AG20443 (cell line): ENCODE measurements around the gene BTLA.
"Not testable (repeated sequence)": the region's sequence is repeated elsewhere in the genome, so short reads cannot be mapped to it uniquely, and the experiment has no call there.

Experiments
- DNase-seq: peaks from one replicate; pipeline ENCODE4 v3.0.0; 2012; ENCODE audit warnings: low spot score, mixed read lengths

Gene BTLA, protein sequence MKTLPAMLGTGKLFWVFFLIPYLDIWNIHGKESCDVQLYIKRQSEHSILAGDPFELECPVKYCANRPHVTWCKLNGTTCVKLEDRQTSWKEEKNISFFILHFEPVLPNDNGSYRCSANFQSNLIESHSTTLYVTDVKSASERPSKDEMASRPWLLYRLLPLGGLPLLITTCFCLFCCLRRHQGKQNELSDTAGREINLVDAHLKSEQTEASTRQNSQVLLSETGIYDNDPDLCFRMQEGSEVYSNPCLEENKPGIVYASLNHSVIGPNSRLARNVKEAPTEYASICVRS

DNA sequence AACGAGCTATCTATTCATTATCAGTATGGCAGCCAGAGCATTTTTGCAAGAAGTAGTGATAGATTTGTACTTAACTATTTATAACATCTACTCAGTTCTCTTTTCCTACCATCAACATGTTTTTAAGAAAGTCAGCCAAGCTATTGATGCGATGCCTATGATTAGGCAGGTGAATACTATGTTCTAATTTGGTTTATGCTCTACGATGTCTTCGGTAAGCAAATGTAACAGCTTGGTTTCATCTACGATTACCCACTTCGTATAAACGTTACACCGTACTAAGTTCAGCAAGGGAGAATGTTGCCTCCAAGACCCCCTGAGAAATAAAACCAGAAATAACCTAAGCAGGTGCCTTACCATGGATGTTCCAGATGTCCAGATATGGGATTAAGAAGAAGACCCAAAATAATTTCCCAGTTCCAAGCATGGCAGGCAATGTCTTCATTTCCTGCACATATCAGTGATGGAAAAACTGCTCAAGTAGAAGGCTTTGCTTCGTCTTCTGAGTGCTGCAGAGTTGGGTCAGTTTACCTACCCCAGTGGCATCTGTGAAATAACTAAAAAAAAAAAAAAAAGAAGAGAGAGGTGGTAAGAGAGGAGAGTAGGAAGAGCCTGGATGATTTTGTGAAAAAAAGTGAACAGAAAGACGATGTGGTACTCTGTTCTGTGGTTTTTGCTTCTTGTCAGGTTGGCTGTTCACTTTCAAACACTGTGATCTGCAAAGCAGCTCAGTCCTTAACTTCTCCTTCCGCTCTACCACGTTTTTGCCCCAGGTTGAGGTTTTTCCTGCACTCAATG is at the start of gene BTLA:
Gene BTLA, minus strand, starts transcription at position 559 of the 798 bp plus-strand sequence. Its CDS starts 114 bp downstream, at position 445.
- no peak for DNase-seq

DNA sequence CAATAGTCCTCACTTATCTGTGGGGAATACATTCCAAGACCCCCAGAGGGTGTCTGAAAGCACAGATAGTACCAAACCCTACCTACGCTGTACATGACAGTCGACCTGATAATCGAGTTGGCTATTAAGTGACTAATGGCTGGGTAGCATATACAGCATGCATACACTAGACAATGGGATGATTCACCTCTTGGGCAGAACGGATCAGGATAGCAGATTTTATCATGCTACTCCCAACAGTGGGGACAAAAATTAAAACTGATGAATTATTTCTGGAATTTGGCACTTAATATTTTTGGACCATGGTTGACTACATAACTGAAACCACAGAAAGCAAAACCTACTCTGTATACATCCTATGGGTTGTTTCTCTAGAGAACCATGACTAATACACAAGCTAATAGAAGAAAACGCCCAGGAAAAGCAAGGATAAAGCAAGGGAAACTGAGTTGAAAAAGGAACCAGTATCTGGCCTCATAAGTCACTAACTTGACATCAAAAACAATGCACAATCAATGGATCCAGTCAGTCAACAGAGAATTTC is 47.0 kb upstream of the BTLA start:
- DNase-seq, result no peak

DNA sequence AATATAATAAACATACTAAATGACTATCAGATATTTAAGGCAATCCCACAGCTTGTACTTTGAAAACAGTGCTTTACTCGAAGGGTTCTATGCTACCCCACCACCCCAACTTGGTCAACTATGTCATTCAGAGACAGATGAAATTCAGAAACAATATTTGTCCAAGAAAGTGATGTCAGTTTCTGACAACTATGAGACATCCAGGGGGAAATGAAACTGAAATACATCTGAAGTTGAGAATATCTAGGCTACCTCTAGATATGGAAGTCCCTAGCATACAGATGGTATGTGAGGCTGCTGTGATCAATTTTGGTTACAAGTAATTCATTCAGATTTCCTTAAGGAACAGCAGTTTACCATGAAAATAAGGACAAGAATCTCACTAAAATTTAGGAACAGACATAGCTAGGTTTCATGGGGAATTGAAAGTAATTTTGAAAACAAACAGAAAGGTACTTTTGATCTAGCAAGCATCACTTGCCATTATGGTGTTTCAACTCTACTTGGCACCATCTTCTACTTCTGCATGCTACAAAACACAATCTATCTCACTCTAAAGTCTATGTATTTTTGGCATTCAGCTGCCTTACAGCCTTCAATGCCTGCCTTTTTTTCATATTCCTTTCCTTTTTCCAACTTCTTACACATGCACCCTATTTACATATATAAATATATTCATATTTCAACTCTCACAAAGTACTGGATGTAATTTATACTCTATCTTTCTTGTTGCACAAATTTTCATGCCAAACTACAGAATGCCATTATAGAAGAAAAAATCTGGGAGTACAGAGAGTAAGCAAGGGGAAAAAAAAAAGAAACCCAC is 40.8 kb upstream of the BTLA start:
- DNase-seq, result no peak

DNA sequence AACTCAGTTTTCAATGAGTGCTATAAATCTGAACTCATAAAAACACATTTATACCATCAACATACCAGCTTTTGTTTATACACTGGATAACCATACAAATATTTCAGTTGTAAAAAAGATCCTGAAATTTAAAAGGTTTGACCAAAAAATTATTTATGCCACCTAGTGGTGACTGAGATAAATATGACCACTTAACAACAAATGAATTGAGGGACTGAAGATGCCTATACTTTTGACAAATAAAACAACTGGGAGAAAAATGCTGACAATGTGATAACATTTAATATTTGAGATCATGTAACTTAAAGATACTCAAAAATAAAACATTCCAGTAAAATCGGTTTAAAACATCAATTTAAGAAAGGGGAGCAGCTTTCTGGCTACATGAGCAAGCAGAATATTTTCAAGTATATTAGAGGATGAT is 32.1 kb upstream of the BTLA start:
- DNase-seq, result peak; percentile 26

DNA sequence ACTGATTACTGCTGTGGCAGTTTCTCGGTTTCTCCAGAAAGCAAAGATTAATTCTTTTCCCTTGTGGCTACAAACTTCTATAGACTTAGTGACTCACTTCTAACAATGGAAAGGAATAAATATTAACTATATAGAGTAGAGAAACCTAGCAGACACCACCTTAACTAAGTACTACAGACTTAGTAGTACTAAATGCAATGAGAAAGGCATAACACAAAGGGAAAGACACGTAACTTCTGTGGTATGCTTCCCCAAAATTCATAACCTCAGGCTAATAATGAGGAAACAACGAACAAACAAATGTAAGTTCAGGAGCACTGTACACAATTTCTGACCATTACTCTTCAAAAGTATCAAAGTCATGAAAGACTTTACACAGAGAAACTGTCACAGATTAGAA is 31.3 kb upstream of the BTLA start:
- no peak for DNase-seq

DNA sequence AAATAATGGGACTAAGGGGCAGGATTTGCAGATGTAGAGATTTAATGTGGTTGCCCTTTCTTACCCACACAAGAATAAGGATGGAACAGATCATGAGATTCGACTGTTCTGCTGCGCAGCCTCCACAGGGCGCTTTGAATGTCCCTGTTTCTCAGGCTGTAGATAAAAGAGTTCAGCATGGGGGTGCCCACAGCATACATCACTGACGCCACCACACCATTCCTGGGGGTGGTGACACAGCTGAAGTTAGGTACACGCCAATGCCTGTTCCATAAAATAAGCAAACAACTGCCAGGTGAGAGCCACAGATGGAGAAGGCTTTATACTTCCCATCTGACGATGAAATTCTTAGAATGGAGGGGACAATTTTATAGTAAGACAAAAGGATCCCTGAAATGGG is 24.9 kb upstream of the BTLA start:
- not testable (repeated sequence) for DNase-seq

DNA sequence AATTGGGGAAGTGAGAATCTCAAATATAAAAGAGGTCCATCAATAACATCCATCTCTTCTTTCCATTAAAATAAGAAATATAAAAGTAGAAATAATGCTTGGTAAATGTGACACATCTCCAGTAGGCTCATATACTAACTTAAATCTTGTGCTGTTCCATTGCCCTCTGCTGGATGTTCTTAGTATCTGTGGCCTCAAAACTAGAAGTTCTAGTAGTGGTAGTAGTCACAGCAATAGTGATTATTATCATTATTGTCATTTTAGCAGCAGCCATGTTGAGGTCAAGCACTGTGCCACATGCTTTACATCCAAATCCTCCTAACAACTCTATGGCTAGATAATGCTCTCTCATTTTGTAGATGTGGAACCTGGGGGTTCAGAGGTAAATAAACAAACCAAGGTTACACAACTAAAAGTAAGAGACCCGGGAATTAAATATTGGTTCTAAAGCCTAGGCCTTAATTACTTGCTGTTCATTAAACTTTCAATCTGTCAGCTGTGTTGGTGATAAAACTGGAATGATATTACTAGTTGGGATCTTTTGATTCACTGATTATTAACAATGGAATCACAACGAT is 20.2 kb upstream of the BTLA start:
- DNase-seq, result peak; percentile 66

DNA sequence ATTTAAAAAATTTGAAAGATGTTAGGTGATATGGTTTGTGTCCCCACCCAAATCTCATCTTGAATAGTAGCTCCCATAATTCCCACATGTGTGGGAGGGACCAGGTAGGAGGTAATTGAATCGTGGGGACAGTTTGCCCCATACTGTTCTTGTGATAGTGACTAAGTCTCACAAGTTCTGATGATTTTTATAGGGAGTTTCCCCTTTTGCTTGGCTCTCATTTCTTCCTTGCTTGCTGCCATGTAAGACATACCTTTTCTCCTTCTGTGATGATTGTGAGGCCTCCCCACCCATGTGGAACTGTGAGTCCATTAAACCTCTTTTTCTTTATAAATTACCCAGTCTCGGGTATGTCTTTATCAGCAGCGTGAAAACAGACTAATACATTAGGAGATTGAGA is 19.7 kb upstream of the BTLA start:
- not testable (repeated sequence) for DNase-seq

DNA sequence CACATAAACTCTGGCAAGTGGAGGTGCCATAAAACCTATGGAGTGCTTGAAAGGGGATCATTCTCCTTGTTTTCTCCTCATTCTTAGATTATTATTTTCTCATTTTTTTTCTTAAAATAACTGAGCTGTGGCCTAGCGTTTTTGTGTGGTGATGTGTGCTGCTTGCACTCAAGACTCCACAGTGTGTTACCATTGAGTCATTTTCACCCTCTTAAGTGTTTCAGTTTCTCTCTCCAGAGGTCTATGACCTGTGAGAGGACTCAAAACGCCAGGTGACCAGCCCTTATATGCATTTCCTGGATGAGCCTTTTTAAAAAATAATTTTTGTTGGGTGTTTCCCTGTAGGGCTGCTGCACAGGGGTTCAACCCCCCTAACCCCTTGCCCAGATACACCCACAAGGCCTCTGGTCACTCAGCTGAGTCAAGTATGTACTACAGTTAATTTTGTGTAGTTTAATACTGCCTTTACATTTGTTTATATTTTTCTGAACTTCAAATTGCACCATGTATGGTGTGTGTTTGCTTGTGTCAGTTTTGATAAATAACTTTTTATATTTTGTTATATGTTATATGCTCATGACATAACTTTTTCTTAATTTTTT is 15.4 kb upstream of the BTLA start:
- DNase-seq, result peak; percentile 9

DNA sequence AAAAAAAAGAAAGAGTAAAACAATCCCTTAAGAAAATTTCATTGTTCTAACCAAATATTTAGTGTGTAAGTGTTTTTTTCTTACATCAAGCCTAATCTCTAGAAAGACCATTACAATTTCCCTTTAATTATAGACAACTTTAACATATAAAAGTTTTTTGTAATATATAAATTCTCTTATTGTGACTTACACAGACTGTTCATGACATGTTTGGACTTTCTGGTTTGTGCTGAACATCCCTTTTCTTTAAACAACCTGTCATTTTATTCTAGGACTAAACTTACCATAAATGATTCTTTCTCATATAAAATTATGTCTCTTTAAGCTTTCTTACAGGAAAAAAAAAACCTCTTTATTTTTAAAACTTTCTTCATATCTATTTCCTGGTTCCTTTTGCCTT is 13.0 kb upstream of the BTLA start:
- DNase-seq, result no peak

DNA sequence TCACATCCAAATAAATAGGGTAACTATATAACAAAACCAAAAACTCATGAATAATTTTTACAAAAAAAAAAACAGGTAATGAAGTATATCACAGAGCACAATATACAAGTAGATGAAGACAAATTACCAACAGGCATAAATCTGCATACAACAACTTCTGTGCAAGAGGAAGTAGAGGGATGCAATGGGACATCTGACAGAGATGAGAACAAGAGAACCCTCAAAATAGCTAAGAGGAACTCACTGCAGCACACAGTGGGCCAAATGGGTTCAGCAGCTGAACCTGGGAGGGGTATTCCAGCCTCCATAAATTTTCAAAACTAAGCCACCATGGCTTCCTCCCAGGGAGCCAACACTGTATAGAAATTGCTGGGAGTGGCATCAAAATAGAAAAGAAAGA is 9.6 kb upstream of the BTLA start:
- DNase-seq, result no peak

DNA sequence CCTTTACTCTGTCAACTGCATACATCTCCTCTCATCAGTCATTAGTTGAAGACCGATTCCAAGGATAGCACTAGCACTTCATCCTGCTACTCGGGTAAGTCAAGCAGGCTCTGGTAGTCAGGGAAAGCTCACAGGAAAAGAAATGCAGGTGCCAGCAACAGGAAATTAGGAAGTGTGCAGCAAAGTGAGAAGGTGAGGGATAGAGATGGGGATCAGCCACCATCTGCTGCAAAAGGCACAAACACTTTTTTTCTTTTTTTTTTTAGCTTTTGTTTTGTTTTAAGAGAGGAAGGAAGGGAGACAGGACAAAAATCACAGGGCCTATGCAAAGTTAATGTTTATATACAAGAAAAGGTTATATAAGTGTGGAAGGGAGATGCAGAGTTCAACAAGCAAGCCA is 9.0 kb upstream of the BTLA start:
- no peak for DNase-seq

DNA sequence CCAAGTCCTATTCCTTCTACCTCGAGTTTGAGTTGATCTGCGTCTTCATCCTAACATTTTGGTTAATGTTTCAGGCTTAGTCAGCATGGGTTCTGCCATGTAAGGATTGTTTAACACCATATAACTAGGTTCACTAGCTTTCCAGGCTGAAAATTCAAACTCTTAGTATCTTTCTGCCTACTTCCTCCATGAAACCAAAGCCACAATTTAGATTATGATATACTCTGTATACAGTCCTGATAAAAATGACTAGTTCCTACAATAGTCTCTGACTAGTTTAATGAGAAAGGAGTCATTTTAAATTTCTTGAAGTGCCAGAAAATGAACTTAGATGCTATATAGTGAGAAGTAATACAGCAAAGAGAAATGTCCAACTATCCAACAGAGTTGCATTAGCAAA is 6.6 kb upstream of the BTLA start:
- no peak for DNase-seq

DNA sequence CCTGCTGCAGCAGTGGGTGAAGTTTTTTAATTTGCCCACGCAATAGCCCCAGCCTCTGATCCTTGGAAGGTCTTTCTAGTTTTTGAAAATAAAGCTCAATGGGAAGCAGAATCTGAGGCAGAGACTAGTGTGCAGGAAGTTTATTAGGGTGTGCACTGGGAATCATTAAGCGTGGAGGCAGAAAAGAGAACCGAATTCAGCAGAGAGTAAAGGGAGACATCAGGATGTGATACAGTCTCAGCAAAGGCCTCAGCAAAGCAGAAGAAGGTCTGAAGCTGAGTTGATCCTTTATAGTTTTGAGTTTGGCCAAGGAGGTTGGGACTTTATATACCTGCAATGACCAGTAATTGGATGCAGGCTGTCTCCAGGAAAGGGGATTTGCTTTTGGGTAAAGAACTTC is 4.9 kb upstream of the BTLA start:
- no peak for DNase-seq

DNA sequence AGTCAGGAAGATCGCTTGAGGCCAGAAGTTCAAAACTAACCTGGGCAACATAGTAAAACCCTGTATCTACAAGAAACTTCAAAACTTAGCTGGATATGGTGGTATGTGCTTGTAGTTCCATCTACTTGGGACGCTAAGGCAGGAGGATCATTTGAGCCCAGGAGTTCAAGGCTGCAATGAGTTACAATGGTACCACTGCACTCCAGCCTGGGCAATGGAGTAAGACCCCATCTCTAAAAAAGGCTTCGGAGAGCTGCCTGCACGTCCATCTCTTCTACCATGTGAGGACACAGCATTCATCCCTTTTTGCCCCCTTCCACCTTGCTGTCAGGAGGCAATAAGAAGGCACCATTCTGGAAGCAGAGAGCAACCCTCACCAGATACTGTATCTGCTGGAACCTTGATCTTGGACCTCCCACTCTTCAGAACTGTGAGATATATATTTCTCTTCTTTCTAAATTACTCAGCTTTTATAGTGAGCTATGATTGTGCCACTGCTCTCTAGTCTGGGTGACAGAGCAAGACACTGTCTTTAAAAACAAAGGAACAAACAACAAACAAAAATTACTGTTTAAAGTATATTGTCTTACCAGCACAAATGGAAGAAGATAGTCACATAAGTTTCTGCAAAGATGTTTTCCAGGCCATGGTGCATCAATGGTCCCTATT is 4.2 kb upstream of the BTLA start:
- no peak for DNase-seq

DNA sequence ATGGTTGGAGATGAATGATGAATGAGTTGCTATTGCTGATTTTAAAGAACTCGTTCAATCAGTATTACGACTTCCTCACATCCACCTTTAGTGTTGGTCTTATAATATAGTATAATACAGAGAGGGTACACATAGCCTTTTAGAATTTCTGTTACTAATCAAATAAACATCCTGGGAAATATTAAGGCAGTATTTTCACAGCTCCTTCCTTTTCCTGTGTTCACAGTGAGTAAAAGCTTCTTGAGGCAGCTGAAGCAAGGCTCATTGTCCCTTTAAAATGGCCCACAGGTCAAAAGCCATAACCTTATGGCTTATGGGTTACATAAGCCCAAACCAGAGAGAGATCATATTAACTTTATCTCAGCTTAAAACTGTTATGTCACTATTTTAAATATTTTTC is 1.3 kb upstream of the BTLA start:
- DNase-seq, result no peak

DNA sequence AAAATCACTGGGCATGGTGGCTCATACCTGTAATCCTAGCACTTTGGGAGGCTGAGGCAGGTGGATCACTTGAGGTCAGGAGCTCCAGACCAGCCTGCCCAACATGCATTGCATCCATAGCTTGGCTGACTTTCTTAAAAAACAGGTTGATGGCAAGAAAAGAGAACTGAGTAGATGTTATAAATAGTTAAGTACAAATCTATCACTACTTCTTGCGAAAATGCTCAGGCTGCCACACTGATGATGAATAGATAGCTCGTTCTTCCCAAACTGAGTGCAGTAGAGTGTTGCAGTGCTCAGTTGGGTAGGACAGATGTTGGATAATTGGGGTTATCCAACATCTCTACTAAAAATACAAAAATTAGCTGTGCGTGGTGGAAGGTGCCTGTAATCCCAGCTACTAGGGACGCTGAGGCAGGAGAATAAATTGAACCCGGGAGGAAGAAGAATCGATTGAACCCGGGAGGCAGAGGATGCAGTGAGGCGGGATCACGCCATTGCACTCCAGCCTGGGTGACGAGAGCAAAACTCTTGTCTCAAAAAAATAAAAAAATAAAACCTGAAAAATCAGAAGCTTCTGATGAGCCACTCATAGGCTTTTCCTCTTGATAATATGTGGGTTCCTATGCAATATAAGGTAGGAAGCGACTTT is 1.2 kb downstream of the BTLA start:
- DNase-seq, result no peak

DNA sequence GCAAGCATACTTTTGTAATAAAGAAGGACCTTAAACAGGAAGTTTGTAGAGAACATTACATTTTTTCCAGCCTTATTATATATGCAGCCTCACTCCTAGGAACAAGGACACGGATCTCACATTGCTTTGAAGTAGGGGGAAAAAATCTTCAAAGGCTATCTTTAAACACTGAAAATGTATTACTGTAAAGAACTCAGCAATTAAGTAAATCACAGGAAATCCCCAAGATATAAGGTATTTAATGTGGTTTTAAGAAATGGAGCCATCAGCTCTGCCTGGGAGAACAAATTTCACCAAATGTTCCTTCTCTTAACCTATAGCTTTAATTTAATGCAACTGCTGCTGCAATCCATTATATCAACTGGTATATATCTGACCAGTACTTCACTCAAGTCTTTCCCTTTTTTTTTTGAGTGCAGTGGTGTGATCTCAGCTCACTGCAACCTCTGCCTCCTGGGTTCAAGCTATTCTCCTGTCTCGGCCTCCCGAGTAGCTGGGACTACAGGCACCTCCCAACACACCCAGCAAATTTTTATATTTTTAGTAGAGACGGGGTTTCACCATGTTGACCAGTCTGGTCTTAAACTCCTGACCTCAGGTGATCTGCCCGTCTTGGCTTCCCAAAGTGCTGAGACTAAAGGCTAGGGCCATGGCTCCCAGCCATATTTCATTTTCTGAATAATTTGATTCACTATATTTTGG is 2.8 kb downstream of the BTLA start:
- no peak for DNase-seq

DNA sequence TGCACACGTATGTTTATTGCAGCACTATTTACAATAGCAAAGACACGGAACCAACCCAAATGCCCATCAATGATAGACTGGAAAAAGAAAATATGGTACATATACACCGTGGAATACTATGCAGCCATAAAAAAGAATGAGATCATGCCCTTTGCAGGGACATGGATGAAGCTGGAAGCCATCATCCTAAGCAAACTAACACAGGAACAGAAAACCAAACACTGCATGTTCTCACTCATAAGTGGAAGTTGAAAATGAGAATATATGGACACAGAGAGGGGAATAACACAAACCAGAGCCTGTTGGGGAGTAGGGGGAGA is 4.9 kb downstream of the BTLA start:
- DNase-seq, result not testable (repeated sequence)

DNA sequence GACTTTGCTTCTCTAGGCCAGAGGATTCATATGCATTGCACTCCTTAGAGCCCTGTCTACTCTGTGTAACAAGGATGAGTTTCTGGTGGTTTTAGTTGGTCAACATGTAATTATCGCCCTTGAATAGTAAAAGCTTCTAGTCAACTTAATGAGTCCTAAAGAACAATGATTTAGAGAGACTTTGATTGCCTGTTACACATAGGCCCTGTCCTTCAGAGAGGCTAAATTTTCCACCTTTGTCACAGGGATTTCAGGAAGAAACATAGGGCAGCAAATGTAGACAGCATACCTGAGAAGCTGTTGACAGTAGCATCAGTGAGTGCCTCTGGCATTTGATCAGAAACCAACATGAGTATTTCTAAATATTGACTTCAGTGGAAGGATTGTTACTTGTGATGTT is 7.1 kb downstream of the BTLA start:
- DNase-seq, result no peak
